ENCODE data around the gene CAPN5.
"Not testable (repeated sequence)": the region's sequence is repeated elsewhere in the genome, so short reads cannot be mapped to it uniquely, and the experiment has no call there.

The CAPN5 gene

GRCh38 chr11:77085652-77086051, 18.9 kb downstream of the CAPN5 start:
- DNase-seq = no peak

GRCh38 chr11:77086521-77087472, 20.0 kb downstream of the CAPN5 start:
- DNase-seq = no peak

GRCh38 chr11:77087723-77088225, 21.0 kb downstream of the CAPN5 start:
- no peak for DNase-seq

- DNase-seq = no peak
Measured at GRCh38 chr11:77088236-77089003, 21.6 kb downstream of the CAPN5 start.

- DNase-seq = no peak
Measured at GRCh38 chr11:77089004-77089545, 22.3 kb downstream of the CAPN5 start.

- DNase-seq = no peak
Measured at GRCh38 chr11:77090046-77090372, 23.2 kb downstream of the CAPN5 start.

GRCh38 chr11:77090373-77091111, 23.8 kb downstream of the CAPN5 start:
- no peak for DNase-seq

- peak; percentile 85 to 86 for DNase-seq
Measured at GRCh38 chr11:77091146-77091940, 24.6 kb downstream of the CAPN5 start.

- DNase-seq = no peak
Measured at GRCh38 chr11:77092382-77092781, 25.6 kb downstream of the CAPN5 start.

- no peak for DNase-seq
Measured at GRCh38 chr11:77093056-77093891, 26.5 kb downstream of the CAPN5 start.

GRCh38 chr11:77093987-77094840, 27.4 kb downstream of the CAPN5 start:
- DNase-seq = no peak

- no peak for DNase-seq
Measured at GRCh38 chr11:77094841-77095365, 28.1 kb downstream of the CAPN5 start.

- DNase-seq = no peak
Measured at GRCh38 chr11:77095551-77096490, 29.1 kb downstream of the CAPN5 start.

- no peak for DNase-seq
Measured at GRCh38 chr11:77096591-77097019, 29.8 kb downstream of the CAPN5 start.

GRCh38 chr11:77097180-77097579, 30.4 kb downstream of the CAPN5 start:
- DNase-seq = not testable (repeated sequence)

GRCh38 chr11:77100166-77101042, 33.6 kb downstream of the CAPN5 start:
- no peak for DNase-seq

- DNase-seq = peak in 1 of 2 experiments; percentile 9
Measured at GRCh38 chr11:77101043-77101537, 34.3 kb downstream of the CAPN5 start.
